NCI-H2081 treated with DMSO at 0.1 percent for 48 hours (cell line): ENCODE measurements around the gene RBM41.

Experiments used
- DNase-seq: peaks from one replicate; lab custom pipeline; 2025; lab: John Stamatoyannopoulos, UW

The RBM41 gene

DNA sequence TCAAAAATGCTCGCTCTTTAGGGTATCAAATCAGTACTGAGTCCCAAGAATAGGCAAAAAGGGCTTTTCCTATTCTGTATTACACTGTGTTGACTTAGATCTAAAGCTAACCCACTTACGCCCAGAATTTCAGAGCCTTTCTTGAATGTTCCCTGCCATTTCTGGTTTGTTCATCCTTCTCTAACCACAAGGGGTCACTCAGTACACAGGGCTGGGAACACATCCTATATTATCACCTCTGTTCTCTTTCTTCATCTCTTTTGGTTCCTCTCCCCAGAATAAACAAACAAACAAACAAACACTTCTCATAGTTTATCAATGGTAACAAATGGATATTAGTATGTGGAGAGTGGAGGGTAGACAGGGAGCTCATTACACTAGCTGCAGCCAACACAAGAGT, 93.1 kb downstream of the RBM41 start:
- DNase-seq: peak; percentile 7

DNA sequence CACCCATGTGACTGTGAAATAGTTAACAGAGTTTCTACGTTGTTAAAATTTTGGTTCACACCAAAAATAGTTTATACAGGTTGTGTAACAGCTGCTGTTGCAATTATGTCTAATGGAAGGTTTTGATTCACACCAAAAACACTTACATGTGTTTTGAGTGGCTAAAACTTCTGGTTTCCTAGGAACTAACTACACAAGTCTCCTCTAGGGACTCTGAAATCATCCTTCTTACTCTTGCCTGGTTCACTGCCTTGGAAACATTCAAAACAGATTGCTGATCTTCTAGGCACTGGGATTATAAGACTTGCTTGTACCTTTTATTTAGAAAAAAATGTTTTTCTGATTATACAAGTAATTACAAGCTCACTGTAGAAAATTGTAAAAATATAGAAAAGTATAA, 103.7 kb downstream of the RBM41 start:
- no peak for DNase-seq
